ENCODE measurements around the gene TEAD2. TPM values are rescaled to one million over a fixed set of nuclear protein-coding genes. Genes with fewer than 3 reads are reported as not detected.
"Not testable (repeated sequence)": the region's sequence is repeated elsewhere in the genome, so short reads cannot be mapped to it uniquely, and the experiment has no call there.

The TEAD2 gene
- total RNA-seq, 2 donors from 2014 or later: 12.2 to 15.2 TPM

DNA sequence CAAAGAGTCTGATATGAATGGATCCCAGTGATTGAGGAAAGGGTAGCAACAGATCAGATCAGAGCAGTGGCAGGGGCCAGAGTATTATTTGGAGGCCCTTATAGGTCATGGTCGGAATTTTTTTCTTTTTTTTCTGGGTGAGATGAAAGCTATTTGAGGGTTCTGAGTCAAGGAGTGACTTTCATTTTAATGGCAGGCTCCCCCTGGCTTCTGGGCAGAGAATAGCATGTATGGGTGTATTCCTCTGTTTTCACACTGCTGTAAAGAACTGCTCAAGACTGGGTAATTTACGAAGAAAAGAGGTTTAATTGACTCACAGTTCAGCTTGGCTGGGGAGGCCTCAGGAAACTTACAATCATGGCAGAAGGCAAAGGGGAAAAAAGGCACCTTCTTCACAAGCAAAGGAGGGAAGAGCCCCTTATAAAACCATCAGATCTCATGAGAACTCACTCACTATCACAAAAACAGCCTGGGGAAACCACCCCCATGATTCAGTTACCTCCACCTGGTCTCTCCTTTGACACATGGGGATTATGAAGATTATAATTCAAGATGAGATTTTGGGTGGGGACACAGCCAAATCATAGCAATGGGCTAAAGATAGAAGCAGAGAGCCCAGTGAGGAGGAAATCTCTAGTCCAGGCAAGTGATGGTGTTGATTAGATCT is 34.2 kb downstream of the TEAD2 start:
- Histone ChIP-seq H3K36me3 (replicated peaks in 1 of 2; ENCODE audit: insufficient read depth in 1 of 2, low read depth in 2 of 2) (no peaks in the 10 kb centered on the region), H3K27ac (no peak overlapping the region), H3K9me3 (no peaks in the 10 kb centered on the region), H3K4me1 (no peaks in the 10 kb centered on the region), H3K4me3 (no peak overlapping the region), H3K27me3 (no peaks in the 10 kb centered on the region)
- intact Hi-C loops (cut with DNase I): no loop called here
- ATAC-seq (no peak), DNase-seq (no peak)
- 59 to 65% methylated on average over 2 of the region's 2 CpGs for WGBS, 2 donors
- TF ChIP-seq, protein P1, sequence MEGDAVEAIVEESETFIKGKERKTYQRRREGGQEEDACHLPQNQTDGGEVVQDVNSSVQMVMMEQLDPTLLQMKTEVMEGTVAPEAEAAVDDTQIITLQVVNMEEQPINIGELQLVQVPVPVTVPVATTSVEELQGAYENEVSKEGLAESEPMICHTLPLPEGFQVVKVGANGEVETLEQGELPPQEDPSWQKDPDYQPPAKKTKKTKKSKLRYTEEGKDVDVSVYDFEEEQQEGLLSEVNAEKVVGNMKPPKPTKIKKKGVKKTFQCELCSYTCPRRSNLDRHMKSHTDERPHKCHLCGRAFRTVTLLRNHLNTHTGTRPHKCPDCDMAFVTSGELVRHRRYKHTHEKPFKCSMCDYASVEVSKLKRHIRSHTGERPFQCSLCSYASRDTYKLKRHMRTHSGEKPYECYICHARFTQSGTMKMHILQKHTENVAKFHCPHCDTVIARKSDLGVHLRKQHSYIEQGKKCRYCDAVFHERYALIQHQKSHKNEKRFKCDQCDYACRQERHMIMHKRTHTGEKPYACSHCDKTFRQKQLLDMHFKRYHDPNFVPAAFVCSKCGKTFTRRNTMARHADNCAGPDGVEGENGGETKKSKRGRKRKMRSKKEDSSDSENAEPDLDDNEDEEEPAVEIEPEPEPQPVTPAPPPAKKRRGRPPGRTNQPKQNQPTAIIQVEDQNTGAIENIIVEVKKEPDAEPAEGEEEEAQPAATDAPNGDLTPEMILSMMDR (IDR thresholded peaks at IDR 0.05): peak; percentile 9 to 62 (median 53)
- no peak for TF ChIP-seq POLR2A (IDR thresholded peaks at IDR 0.05)

GRCh38 chr19:49326165-49326704 is 36.0 kb downstream of the TEAD2 start:
- WGBS, 2 donors: 88 to 92% methylated on average over 3 of the region's 3 CpGs
- Histone ChIP-seq H3K4me3 (no peak overlapping the region), H3K9me3 (no peaks in the 10 kb centered on the region), H3K27me3 (no peaks in the 10 kb centered on the region), H3K27ac (no peak overlapping the region), H3K36me3 (replicated peaks in 1 of 2; ENCODE audit: insufficient read depth in 1 of 2, low read depth in 2 of 2) (no peaks in the 10 kb centered on the region), H3K4me1 (no peaks in the 10 kb centered on the region)
- DNase-seq (no peak), ATAC-seq (no peak)
- TF ChIP-seq POLR2A (IDR thresholded peaks at IDR 0.05): no peak
- TF ChIP-seq, protein P1 (IDR thresholded peaks at IDR 0.05): no peak
- intact Hi-C loops (cut with DNase I): no loop called here

GRCh38 chr19:49325756-49326155 is 36.5 kb downstream of the TEAD2 start:
- intact Hi-C loops (cut with DNase I); H3K9me3 ChIP-seq; ATAC-seq; H3K4me3 ChIP-seq; H3K27ac ChIP-seq; H3K36me3 ChIP-seq (replicated peaks in 1 of 2; ENCODE audit: insufficient read depth in 1 of 2, low read depth in 2 of 2); H3K27me3 ChIP-seq; H3K4me1 ChIP-seq; DNase-seq: not testable (repeated sequence)
- 96 to 97% methylated on average over 13 of the region's 13 CpGs for WGBS, 2 donors

- DNase-seq (no peak), ATAC-seq (no peak)
- TF ChIP-seq, protein P1 (IDR thresholded peaks at IDR 0.05): no peak
- no peak for TF ChIP-seq POLR2A (IDR thresholded peaks at IDR 0.05)
- Histone ChIP-seq H3K27me3 (no peaks in the 10 kb centered on the region), H3K27ac (no peak within 1 kb of the TSS), H3K4me1 (no peaks in the 10 kb centered on the region), H3K4me3 (no peak within 1 kb of the TSS), H3K36me3 (replicated peaks in 1 of 2; ENCODE audit: insufficient read depth in 1 of 2, low read depth in 2 of 2) (no peaks in the 10 kb centered on the region), H3K9me3 (no peaks in the 10 kb centered on the region)
- 93 to 97% methylated on average over 29 to 37 of the region's 38 CpGs for WGBS, 2 donors
- intact Hi-C loops (cut with DNase I): no loop called here
Measured at GRCh38 chr19:49324801-49325576, 37.2 kb downstream of the TEAD2 start, which contains the start of gene SLC6A16. SLC6A16 (minus strand) TSS chr19:49325191; CDS start chr19:49311347, 13,844 bp downstream.

DNA sequence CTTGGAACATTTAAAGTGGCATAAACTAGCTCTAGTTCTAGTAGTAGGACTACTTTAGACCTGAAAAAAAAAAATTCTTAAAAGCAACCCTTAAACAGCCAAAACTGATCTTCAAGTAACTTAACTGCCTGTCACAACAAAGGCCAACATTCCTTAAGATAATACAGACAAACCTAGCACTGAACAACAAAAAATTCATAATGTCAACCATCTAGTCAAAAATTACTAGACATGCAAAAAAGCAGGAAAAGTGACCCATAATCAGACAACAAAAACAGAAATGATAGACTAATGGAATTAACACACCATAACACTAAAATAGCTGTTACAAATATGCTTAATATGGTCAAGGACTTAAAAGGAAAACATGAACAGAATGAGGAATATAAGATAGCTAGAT is 43.9 kb downstream of the TEAD2 start:
- no peaks in the 10 kb centered on the region for H3K9me3 ChIP-seq
- intact Hi-C loops (cut with DNase I): no loop called here
- no peak overlapping the region for H3K27ac ChIP-seq
- H3K27me3 ChIP-seq: no peaks in the 10 kb centered on the region
- no peak for TF ChIP-seq POLR2A (IDR thresholded peaks at IDR 0.05)
- TF ChIP-seq, protein P1 (IDR thresholded peaks at IDR 0.05): no peak
- H3K4me3 ChIP-seq: no peak overlapping the region
- H3K4me1 ChIP-seq: no peaks in the 10 kb centered on the region
- ATAC-seq (no peak), DNase-seq (no peak)
- no peaks in the 10 kb centered on the region for H3K36me3 ChIP-seq (replicated peaks in 1 of 2; ENCODE audit: insufficient read depth in 1 of 2, low read depth in 2 of 2)

Measured in body of pancreas (tissue), 4 donors.